GM18498 (cell line): ENCODE data around the gene GOLGA2.
"Not testable (repeated sequence)": the region's sequence is repeated elsewhere in the genome, so short reads cannot be mapped to it uniquely, and the experiment has no call there.

Experiments
- ATAC-seq: cut with Tn5 transposase; IDR thresholded peaks from one replicate; pipeline ENCODE4 v1.9.1; 2021; ENCODE audit warnings: mild to moderate bottlenecking, moderate library complexity; ENCODE audit not compliant: unreplicated experiment

The GOLGA2 gene

DNA sequence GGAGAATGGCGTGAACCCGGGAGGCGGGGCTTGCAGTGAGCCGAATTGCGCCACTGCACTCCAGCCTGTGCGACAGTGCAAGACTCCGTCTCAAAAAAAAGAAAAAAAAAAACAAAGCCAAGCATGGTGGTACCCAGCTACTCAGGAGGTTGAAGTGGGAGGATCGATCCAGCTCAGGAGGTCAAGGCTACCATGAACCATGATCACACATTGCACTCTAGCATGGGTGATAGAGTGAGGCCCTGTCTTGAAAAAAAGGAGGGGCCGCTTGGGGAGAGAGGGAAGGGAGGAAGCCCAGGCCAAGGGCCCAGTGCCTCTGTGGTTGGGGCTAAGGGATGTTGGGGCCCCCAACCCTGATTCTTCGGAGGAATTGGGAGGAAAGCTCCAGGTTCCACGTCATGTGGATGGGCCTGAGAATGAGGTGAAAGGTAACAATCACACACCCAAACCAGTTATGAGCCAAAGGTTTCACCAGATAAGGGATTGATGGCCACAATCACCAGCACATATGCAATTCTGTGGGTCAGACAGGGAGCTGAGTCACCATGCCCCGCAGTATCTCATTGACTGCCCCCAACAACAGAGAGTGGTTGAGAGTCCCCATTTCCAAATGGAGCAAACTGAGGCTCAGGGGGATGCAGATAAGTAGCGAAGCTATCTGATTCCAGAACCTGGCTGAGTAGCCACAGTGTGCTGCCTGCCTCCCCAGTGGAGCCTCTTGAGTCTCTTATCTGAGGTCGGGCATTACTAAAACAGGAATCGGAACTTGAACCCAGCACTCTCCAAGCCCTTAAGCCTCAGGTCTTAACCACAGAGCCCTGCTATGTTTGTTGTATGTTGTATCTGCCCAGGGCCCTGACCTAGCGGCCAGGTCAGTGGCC lies 20.8 kb upstream of the GOLGA2 start:
- no peak for ATAC-seq

DNA sequence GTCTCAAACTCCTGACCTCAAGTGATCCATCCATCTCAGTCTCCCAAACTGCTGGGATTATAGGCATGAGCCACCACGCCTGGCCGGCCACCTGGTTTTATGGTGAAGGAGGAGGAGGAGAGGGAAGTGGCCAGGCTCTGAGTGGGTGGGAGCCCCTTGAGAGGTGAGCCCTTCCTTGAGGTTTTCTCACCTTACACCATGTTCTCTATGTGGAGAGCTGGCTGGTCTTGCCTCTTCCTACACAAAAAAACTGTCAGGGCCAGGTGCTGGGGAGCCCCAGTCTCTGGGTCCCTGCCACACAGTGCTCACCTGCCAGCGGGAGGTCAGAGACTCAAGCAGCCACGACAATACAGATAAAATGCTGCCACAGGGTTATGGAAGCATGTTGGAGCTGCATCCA lies 18.3 kb upstream of the GOLGA2 start:
- ATAC-seq: no peak

DNA sequence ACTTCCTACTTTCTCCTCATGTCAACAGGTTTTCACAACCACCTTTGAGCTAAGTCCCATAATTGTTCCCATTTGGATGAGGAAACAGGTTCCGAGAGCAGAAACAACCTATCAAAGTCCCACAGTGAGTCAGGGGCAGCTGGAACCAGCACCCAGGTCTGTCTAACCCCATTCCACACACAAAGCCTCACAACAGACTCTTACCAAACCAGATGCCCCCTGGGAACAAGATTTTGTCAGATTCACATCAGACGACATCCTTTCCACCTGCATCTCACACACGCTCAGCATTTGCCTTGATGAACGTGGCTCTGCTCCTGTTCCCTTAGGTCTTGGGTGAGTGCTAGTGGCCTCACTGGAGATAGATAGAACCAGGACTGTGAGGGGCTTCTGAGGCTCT lies 17.3 kb upstream of the GOLGA2 start:
- ATAC-seq: no peak

DNA sequence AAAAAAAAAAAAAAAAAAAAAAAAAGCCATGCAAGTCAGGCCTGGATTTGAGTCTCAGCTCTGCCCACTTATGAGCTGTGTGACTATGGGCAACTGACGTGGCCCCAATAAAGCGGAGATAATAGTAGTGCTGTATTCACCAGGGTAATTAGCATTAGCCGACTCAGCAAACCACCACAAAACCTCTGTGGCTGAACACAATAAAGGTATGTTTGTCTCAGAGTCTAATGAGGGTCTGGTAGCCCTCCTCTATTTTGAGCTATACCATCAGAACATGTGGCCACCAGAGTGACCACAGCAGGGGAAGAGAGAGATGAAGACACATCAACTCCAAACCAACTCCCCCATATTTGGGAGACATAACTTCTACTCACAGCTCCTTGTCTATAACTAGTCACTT lies 16.2 kb upstream of the GOLGA2 start:
- no peak for ATAC-seq

DNA sequence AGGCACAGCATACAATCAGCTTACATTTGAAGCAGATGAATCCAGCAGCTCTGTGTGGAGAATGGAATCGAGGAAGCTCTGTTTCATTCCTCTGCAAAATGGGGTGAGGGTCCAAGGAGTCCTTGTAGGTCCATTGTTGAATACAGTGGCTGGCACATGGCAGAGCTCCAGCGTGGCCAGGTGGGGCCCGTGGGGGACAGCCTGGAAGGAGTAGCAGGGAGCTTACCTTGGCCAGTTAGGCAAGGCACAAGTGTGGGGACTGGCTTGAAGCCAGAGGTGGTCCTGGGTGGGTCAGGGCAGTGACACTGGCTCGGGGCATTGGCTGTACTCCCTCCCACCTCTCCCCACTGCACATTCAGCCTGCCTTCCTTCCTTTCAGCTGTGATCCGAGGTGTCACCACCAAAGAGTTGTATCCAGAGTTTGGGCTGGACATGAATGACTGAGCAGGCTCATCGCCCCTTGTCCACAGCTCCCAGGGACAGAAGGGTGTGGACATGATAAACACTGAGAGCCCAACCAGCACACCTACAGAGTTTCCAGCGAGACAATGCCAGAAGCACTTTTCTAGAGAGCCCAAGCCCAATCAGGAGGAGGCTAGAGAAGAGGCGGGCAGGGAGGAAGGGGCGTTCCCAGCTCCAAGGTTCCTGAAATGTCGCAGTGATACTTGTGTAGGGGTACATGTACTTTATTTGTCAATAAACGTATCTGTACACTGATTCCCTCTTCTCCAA lies 12.6 kb upstream of the GOLGA2 start:
- ATAC-seq: no peak

DNA sequence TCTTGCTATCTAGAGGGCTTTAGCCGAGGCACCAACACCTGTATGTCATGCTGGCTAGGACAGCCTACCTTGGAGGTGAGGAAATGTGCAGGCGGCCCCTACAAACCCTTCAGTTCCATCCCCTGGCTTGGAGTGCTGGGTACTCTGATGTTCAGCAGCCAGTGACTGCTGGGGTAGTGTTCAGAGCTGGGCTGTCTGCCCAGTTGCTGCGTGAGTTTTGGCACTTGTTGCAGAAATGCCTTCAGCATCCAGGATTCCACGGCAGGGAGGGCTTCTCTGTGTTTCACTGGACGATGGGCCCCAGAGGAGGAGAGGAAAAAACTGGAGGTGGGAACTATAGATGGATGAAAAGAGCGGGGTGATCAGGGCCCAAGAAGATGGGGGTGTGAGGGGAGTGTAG lies 10.6 kb upstream of the GOLGA2 start:
- ATAC-seq: no peak

DNA sequence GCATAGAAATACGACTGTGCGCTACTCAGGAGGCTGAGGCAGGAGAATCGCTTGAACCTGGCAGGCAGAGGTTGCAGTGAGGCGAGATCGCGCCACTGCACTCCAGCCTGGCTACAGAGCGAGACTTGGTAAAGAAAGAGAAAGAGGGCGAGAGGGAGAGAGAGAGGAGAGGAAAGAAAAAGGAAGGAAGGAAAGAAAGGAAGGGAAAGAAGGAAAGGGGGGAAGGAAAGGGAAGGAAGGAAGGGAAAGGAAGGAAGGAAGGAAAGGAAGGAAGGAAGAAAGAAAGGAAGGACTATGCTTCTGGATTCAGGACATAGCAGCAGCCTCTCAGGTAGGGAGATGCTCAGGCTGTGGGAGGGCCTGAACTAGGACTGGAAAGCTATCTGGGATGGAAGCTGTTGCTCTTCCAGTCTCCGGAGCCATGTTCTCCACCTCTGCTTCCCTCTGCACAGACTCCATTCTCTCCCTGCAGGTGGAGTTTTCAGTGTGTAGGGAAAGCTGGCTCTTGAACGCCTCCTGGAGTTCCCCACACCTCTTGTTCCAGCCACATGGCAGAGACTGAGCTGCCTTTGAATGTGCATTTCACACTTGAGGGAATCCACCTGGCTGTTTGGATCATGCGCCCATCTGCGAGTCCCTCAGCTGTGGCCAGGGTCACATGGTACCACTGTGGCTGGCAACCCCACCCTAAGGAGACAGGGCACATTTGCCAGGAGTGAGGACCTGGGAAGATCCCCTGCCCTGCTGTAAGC lies 9.4 kb upstream of the GOLGA2 start:
- no peak for ATAC-seq

DNA sequence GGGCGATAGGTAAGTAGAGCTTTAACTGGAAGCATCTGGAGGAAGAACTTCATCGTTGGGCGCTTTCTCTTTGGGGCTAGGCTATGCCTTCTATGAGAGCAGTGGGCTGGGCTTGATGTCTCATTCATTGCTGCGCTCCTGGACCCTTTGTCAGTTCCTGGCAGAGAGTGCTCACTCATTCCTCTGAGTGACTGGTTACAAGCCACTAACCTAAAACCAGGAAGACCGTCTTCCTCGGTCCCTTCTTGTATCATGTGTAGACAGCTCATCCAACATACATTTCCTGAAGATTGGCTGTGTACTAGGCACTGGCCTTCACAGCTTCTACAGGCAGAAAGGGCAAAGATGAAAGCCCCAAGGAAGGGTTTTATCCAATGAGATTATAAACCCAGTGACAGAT lies 6.7 kb upstream of the GOLGA2 start:
- no peak for ATAC-seq

DNA sequence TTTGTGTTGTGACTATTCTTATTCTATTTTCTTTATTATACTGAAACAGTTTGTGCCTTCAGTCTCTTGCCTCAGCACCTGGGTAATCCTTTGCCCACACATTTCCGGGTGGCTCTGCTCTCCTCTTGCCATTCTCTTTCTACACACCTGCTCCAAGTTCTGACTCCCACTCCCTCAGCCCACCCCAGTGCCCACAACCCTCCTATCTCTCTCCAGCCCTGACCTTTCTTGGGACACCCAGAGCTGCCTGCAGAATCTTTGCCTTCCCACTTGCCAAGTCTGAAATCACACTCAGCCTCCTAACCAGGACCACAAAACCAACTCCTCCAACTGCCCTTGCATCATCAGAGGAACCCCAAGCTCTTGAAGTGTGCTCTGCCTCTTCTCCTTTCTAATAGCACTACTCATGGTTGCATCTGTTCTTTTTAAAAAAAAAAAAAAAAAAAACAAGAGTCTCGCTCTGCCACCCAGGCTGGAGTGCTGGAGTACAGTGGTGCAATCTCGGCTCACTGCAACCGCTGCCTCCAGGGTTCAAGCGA lies 4.3 kb upstream of the GOLGA2 start:
- no peak for ATAC-seq

DNA sequence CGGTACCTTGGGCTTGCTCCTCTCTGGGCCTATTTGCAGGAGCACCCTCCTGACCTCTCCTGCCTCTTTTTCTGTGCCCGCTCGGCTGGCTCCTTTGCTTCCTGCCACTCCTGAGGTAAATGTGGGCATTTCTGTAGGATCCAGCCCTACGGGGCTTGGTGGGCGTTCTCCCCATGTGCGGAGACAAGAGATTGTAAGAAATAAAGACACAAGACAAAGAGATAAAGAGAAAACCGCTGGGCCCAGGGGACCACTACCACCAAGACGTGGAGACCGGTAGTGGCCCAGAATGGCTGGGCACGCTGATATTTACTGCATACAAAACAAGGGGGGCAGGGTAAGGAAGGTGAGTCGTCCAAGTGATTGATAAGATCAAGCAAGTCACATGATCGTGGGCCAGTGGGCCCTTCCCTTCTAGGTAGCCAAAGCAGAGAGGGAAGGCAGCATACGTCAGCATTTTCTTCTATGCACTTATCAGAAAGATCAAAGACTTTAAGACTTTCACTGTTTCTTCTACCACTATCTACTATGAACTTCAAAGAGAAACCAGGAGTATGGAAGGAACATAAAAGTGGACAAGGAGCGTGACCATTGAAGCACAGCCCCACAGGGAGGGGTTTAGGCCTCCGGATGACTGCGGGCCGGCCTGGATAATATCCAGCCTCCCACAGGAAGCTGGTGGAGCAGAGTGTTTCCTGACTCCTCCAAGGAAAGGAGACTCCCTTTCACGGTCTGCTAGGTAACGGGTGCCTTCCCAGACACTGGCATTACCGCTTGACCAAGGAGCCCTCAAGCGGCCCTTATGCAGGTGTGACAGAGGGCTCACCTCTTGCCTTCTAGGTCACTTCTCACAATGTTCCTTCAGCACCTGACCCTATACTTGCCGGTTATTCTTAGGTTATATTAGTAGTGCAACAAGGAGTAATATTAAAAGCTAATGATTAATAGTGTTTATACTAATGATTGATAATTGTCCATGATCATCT lies 3.6 kb upstream of the GOLGA2 start:
- not testable (repeated sequence) for ATAC-seq

DNA sequence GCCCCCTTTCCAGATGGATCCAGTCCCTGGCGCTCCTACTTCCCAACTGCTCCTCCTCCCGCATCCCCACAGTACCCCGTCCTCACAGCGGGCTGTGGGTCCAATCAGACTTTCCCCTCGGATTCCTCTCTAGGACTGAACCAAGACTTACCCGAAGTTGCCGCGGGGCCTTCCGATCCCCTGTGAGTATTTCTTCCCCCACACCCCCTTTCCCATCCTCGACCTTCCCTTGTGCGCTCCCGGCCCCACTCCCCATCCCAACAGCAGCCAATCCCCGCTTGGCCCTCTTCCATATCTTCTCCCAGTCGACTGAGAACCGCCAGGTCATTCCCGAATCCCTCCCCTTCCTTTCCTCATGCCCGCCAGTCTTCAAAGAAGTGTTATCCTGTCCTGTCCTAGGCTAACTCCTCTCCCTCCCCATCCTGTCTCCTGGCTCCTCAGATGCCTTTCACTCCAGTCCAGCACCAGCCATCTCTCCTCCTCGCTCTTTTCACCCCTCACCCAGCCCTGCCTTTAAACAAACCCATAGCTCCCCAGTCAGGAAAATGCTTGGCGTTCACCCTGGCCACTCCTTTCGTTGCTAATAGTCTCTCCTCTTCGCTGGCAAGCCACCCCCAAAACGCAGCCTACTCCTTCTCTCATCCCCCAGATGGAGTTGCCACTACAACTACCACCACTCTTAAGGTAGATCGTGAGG lies 915 bp upstream of the GOLGA2 start:
- no peak for ATAC-seq

DNA sequence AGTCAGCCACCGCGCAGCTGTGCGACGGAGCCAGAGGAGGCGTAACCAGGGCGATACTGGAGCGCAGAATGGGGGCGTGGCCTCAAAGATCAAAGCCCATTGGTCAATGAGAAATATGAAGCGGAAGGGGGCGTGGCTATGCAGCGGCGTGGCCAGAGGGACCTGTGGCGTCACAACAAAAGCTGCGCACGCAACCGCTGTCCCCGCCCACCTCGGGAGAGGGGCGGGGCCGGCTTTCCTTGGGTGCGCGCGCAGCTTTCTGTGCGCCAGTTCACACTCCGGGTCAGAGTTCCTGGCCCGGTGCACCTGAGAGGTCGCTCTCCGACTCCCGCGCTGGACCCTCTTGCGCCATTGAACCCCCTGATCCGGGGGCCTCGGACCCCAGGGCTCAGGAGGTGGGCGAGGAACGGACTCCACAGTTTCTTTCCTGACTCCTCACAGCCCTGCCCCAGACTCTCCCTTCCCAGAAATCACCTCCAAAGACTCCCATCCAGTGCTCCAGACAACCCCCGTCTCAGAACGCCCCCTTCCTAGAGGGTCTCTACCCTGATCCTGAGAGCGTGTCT lies 284 bp upstream of the GOLGA2 start, which contains the start of gene SWI5:
TSS of gene SWI5 (plus strand) at position 269 of the 566 bp plus-strand sequence.
- peak; percentile 97 for ATAC-seq

DNA sequence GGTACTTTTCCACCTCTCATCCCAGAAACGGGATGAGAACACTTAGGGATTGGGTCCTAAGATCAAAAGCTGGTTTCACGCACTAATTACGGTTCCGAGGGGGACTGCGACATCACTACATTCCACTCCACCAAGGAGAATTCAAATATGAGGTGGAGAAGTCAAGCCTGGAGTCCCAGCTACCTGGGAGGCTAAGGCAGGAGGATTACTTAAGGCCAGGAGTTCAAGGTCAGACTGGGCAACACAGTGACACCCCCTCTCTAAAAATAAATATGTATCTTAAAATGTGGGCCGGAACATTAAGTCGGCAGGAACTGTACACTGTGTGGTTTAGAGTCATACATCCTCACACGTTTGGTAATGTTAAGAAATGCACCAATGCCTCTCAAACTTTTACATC lies 1.6 kb downstream of the GOLGA2 start:
- no peak for ATAC-seq

DNA sequence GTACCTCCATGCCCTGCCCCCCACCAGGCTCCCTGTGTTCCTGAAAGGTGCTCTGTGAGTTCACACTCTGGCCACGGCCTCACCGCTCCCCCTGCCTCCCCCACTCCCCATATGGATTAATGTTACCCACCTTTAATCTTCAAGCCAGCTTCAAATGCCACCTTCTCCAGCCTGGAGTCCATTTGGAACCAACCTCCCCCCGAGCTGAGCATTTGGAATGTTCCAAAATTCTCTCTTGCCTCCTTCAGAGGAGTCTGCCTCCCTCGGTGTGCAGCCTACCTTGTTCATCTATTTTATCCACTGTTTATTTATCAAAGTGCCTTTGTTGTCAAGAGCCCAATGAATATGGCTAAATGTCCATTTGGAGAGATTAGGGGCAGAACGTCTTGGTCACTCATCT lies 4.3 kb downstream of the GOLGA2 start:
- no peak for ATAC-seq

DNA sequence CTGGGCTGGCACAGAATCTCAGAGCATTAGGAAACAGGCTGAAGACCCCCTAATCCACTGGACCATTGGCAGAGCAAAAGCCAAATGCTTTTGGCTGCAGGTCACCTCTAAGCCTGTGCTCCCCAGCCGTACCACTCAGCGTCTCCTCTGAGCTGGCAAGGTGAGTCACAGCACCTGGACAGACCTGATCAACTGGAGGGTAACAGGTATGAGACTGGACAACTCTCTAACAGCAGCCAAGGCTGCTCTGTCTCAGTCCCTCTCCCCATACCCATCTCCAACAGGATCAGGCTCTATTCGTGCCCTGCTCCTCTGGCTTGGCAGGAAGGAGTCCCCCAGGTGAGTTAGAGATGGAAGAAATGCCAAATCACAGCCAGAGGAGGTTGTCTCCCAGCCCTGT lies 4.7 kb downstream of the GOLGA2 start:
- no peak for ATAC-seq

DNA sequence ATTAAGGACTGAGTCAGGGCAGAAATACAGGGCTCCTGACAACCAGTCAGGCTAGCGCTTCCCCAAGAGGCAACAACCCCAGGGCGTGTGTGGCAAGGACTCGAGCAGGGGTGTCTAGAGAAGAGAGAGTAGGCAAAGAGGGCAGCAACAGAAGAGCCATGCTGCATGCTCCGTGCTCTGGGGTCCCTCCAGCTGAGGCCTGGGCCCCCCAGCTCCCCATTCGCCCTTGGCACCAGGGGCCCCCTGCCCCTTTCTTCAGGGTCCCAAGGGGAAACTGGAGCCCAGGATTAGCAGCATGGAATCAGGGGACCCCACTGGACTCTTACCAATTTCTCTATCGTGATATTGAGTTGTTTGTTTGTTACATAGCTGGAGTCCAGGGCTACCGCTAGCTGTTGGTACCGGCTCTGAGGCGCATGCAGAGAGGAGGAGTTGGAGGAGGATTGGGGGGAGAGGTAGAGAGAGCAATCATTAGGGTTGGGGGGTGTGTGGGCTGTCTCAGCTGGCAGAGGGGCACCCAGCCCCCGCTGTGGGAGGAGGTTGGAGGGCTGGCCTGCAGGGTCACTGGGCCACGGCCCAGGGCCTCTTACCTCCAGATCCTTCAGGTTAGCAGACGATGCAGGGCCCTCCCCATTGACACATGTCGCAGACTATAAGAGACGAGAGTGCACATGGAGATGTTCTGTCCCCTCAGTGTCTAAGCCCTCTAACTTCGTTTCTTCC lies 8.8 kb downstream of the GOLGA2 start:
- ATAC-seq: no peak

DNA sequence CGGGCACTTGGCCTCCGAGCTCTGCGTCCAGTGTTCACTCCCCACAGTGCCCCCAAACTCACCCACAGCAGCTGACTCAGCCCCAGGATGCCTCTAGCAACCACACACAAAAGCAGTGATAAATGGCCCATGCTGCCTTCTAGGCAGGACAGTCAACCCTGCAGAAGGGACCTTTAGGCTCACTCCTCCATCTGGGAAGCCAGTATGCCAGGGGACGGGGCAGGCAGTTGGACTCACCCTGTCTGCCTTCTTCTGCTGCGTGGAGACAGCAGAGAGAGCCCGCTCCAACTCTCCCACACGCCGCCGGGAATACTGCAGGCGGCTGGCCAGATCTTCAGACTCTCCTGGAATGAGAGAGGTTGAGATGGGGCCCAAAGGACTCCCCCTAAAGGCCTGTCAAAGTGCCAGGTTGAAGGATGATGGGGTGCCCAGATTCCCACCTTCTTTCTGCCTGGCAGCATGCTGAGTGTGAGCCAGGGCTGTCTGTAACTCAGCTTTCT lies 10.4 kb downstream of the GOLGA2 start:
- no peak for ATAC-seq

DNA sequence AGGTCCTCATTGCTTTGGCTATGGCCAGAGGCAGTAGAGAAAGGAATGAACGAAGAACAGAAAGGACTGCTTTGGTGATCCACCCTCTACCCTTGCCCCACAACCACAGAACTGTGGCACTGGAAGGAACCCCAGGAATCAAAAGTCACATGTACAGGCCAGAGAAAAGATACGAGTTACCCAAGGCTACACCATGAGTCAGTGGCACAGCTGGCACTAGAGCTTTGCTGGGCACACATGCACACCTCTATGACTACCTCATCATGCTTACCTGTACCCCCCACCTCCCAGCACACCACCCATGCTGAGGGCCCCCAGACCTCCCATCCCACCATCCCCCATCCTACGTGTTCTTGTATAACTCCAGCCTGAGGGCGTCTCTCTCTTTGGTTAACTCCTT lies 13.1 kb downstream of the GOLGA2 start:
- no peak for ATAC-seq
